Transverse colon (tissue), 4 donors: ENCODE data around the gene ERMARD.

Experiments used
- CTCF ChIP-seq, 5 experiments: fragments of 200-600 bp in 3 of 5; fragments of 450-650 bp in 2 of 5; sonication (generic) in 3 of 5; IDR thresholded peaks; 1 replicate in 2 of 5; 2 replicates in 3 of 5; pipeline ENCODE4 v1.5.1; 2016 to 2017; ENCODE audit warnings: antibody characterized with exemption in 5 of 5, inconsistent platforms in 3 of 5, mild to moderate bottlenecking in 2 of 5, moderate library complexity in 1 of 5
- EP300 ChIP-seq: sonication (generic); formaldehyde crosslinking; IDR thresholded peaks from one replicate; pipeline ENCODE4 v1.6.1; 2017; ENCODE audit warnings: antibody characterized with exemption, low read depth
- POLR2A ChIP-seq: fragments of 450-650 bp; IDR thresholded peaks from one replicate; pipeline ENCODE4 v1.6.1; 2016; ENCODE audit warnings: antibody characterized with exemption, mild to moderate bottlenecking, moderate library complexity
- POLR2AphosphoS5 ChIP-seq, 3 donors: sonication (generic); formaldehyde crosslinking; IDR thresholded peaks; one replicate each; pipeline ENCODE4 v1.6.1; 2016; ENCODE audit warnings: antibody characterized with exemption in 3 of 3

GRCh38 chr6:169816975-169817374, 65.6 kb downstream of the ERMARD start:
- no peak for TF ChIP-seq CTCF (IDR thresholded peaks at IDR 0.05)
- TF ChIP-seq POLR2AphosphoS5 (IDR thresholded peaks at IDR 0.05): no peak
- TF ChIP-seq POLR2A: no peak
- TF ChIP-seq EP300: no peak
